Neural cell (in vitro differentiated cells): Measurements from ENCODE around the gene PGA3.

ENCODE experiments used
- EP300 ChIP-seq: fragments of 450-650 bp; conservative IDR thresholded peaks from 2 replicates; pipeline ENCODE4 v1.6.1; 2014; ENCODE audit warnings: antibody characterized with exemption, mild to moderate bottlenecking, moderate library complexity; ENCODE audit not compliant: poor library complexity, severe bottlenecking
- EZH2 ChIP-seq: fragments of 200-600, 300-800 bp; shearing (Covaris generic), sonication (generic); IDR thresholded peaks from 2 replicates; pipeline ENCODE4 v1.6.1; 2014; ENCODE audit warnings: antibody characterized with exemption, low read length, borderline replicate concordance, mild to moderate bottlenecking; ENCODE audit not compliant: insufficient read depth, poor library complexity, severe bottlenecking
- POLR2AphosphoS5 ChIP-seq: IDR thresholded peaks from 2 replicates; pipeline ENCODE4 v1.6.1; 2012
- RAD21 ChIP-seq: fragments of 450-650 bp; conservative IDR thresholded peaks from 2 replicates; pipeline ENCODE4 v1.6.1; 2014; ENCODE audit warnings: antibody characterized with exemption, mild to moderate bottlenecking, moderate library complexity
- REST ChIP-seq: IDR thresholded peaks from 2 replicates; pipeline ENCODE4 v1.6.1; 2012; ENCODE audit warnings: borderline replicate concordance
- TAF1 ChIP-seq: IDR thresholded peaks from 2 replicates; pipeline ENCODE4 v1.6.1; 2012; ENCODE audit warnings: low read depth
- TF ChIP-seq, protein P1 (sequence below): fragments of 450-650 bp; IDR thresholded peaks from 2 replicates; pipeline ENCODE4 v1.5.1; 2014; ENCODE audit warnings: antibody characterized with exemption, mild to moderate bottlenecking, moderate library complexity; ENCODE audit not compliant: poor library complexity, severe bottlenecking

- TF ChIP-seq, protein P1, sequence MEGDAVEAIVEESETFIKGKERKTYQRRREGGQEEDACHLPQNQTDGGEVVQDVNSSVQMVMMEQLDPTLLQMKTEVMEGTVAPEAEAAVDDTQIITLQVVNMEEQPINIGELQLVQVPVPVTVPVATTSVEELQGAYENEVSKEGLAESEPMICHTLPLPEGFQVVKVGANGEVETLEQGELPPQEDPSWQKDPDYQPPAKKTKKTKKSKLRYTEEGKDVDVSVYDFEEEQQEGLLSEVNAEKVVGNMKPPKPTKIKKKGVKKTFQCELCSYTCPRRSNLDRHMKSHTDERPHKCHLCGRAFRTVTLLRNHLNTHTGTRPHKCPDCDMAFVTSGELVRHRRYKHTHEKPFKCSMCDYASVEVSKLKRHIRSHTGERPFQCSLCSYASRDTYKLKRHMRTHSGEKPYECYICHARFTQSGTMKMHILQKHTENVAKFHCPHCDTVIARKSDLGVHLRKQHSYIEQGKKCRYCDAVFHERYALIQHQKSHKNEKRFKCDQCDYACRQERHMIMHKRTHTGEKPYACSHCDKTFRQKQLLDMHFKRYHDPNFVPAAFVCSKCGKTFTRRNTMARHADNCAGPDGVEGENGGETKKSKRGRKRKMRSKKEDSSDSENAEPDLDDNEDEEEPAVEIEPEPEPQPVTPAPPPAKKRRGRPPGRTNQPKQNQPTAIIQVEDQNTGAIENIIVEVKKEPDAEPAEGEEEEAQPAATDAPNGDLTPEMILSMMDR, result no peak
- TF ChIP-seq EZH2, result no peak
- no peak for TF ChIP-seq REST
- no peak for TF ChIP-seq EP300
- TF ChIP-seq POLR2AphosphoS5, result no peak
- TF ChIP-seq RAD21, result no peak
- no peak for TF ChIP-seq TAF1
Observed at GRCh38 chr11:61254403-61255025, 51.2 kb downstream of the PGA3 start.
